Lung (tissue), 12 donors: ENCODE data around the gene XK. TPM values are rescaled to one million over a fixed set of nuclear protein-coding genes. Genes with fewer than 3 reads are reported as not detected.

Source experiments
- ATAC-seq: fragments of 200-7000 bp; cut with Tn5 transposase; one replicate; pipeline ENCODE4 v1.9.1; 2020; ENCODE audit warnings: moderate number of reproducible peaks; ENCODE audit not compliant: insufficient read depth, low FRiP score
- DNase-seq, 3 donors: peaks; one replicate each; pipeline ENCODE4 v3.0.0-alpha.2; 2013 to 2017
- H3K27ac ChIP-seq, 2 donors: one replicate each; pipeline ENCODE4 v1.5.1; 2013; ENCODE audit warnings: mild to moderate bottlenecking in 2 of 2, moderate library complexity in 2 of 2, control low read depth in 1 of 2, inconsistent platforms in 1 of 2, low read depth in 1 of 2, low read length in 1 of 2
- H3K27me3 ChIP-seq, 3 donors: one replicate each; pipeline ENCODE4 v1.5.1; 2013; ENCODE audit warnings: low read length in 2 of 3; ENCODE audit not compliant: control insufficient read depth in 3 of 3, insufficient read depth in 3 of 3
- H3K36me3 ChIP-seq, 4 donors: one replicate each; pipeline ENCODE4 v1.5.1; 2013; ENCODE audit warnings: low read length in 4 of 4, mild to moderate bottlenecking in 1 of 4, moderate library complexity in 1 of 4; ENCODE audit not compliant: control insufficient read depth in 4 of 4, insufficient read depth in 4 of 4
- H3K4me1 ChIP-seq, 5 donors: one replicate each; pipeline ENCODE4 v1.5.1; 2013; ENCODE audit warnings: low read length in 5 of 5, mild to moderate bottlenecking in 2 of 5, moderate library complexity in 1 of 5; ENCODE audit not compliant: control insufficient read depth in 5 of 5, insufficient read depth in 5 of 5
- H3K4me3 ChIP-seq: one replicate; pipeline ENCODE4 v1.5.1; 2013; ENCODE audit warnings: mild to moderate bottlenecking, control low read depth, moderate library complexity
- H3K9ac ChIP-seq, 2 donors: one replicate each; pipeline ENCODE4 v1.5.1; 2013; ENCODE audit warnings: low read length in 2 of 2, control low read depth in 1 of 2; ENCODE audit not compliant: insufficient read depth in 1 of 2
- H3K9me3 ChIP-seq, 4 donors: one replicate each; pipeline ENCODE4 v1.5.1; 2013; ENCODE audit warnings: low read length in 3 of 4, mild to moderate bottlenecking in 1 of 4, moderate library complexity in 1 of 4; ENCODE audit not compliant: control insufficient read depth in 4 of 4, insufficient read depth in 3 of 4
- CTCF ChIP-seq: IDR thresholded peaks from 2 replicates; pipeline ENCODE4 v1.5.1; 2012; ENCODE audit warnings: mild to moderate bottlenecking; ENCODE audit errors: control extremely low read depth, extremely low read depth
- WGBS, 2 donors: extraction: QIAGEN DNeasy Blood & Tissue Kit; methylation state at CpG; one replicate each; pipeline ENCODE4 v1.1.7; 2013; 5-methylcytosine and 5-hydroxymethylcytosine counted together
- polyA plus RNA-seq, 2 donors: library from polyadenylated mRNA; stranded (reverse); fragments of 200-250 nt; gene quantifications; one replicate each; pipeline ENCODE4 v1.2.1, GENCODE V29; 2013
- total RNA-seq, 2 donors: library from RNA; depleted of rRNA in 1 of 2; stranded (reverse); fragments of >200 nt in 1 of 2; gene quantifications; one replicate each; pipeline ENCODE4 v1.2.1, GENCODE V29; 2014 to 2021
- donor health status: control.
- donor health status: control.
- donor health status: Bipolar disorder and iron deficiency.
- donor health status: healthy.
- donor health status: DM: yes; HTN: yes; CAD: no.

XK gene
- total and polyA plus RNA-seq, 4 donors: 0.86 to 7.3 (median 2.1) TPM

GRCh38 chrX:37781081-37781480 lies 95.5 kb downstream of the XK start:
- no peak overlapping the region for H3K9ac ChIP-seq
- no peaks in the 10 kb centered on the region for H3K4me1 ChIP-seq
- H3K4me3 ChIP-seq: no peak overlapping the region
- 83 to 87% methylated on average over 4 of the region's 4 CpGs for WGBS, 2 donors
- peaks cover 0 to 19% (median 14%) of the 10 kb centered on the region in 3 donors for H3K27me3 ChIP-seq
- TF ChIP-seq CTCF: no peak
- H3K27ac ChIP-seq: no peak overlapping the region
- DNase-seq (no peak), ATAC-seq (no peak)
- H3K36me3 ChIP-seq: peaks cover 0 to 1% (median 0%) of the 10 kb centered on the region in 4 donors
- H3K9me3 ChIP-seq: peaks cover 0 to 2% (median 0%) of the 10 kb centered on the region in 4 donors

Other genes starting within 250 kb of the XK start
- 10 to 100 TPM in 1 of 2 donors, 1 to 10 TPM in 1; 2.0 to 10.7 TPM for gene LANCL3, start 114.1 kb upstream of the XK start, total RNA-seq
- under 1 TPM; 0.43 to 0.74 TPM for gene LANCL3, start 114.1 kb upstream of the XK start, polyA plus RNA-seq
- 100 to 1,000 TPM in 1 of 2 donors, 10 to 100 TPM in 1; 48.7 to 110 TPM for gene CYBB, start 94.3 kb downstream of the XK start, total RNA-seq
- 10 to 100 TPM; 16.2 to 99.8 TPM for gene CYBB, start 94.3 kb downstream of the XK start, polyA plus RNA-seq
- gene DYNLT3, start 161.8 kb downstream of the XK start, total RNA-seq: 10 to 100 TPM; 20.1 to 33.1 TPM
- 10 to 100 TPM; 16.5 to 17.0 TPM for gene DYNLT3, start 161.8 kb downstream of the XK start, polyA plus RNA-seq